Cortex of kidney (tissue), 1 donor: Measurements from ENCODE around the gene STT3B.
A peak's percentile ranks its signal among the peaks of the same experiment; 100 is the strongest.

Experiments used
- DNase-seq: peaks from one replicate; lab custom pipeline; 2025; lab: John Stamatoyannopoulos, UW

Gene STT3B

DNA sequence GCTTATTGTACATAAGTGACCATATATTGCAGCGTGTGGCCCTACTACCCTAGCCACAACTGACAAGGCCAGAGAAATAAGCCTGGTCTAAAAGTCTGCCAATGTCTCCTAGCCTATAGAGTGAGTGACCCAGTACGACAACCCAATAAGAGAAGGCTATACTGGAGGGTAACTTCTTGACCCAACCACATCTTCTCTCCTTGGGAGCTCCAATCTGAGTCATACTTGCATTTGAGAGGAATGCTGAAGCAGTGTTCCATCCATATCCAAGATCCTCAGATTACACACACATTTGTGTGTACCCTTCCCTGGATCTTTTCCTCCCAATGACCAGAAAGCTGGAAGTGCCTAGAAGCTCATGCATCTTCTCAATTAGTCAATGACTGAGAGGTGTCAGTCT lies 11.3 kb upstream of the STT3B start:
- DNase-seq = no peak

- no peak for DNase-seq
Measured at GRCh38 chr3:31522152-31522551, 10.6 kb upstream of the STT3B start.

GRCh38 chr3:31523543-31523942 lies 9.2 kb upstream of the STT3B start:
- DNase-seq = no peak

- no peak for DNase-seq
Measured at GRCh38 chr3:31525532-31525931, 7.2 kb upstream of the STT3B start.

DNA sequence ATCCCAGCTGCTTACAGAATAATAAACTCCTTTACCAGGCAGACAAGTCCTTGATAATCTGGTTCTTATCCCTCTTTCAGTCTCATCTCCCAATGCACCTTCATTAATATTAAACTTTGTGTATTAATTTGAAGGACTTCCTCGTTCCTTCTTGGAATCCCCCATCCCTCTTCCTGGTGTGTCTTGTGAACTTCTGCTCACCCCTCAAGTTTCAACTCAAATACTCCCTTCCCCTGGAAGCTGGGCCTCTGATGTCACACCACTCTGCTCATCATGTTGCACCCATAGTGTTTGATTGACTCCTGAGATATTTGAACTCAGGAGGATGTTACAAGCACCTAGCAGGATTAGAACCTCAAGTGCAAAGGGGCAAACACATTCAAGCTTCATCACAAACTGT lies 3.3 kb upstream of the STT3B start:
- DNase-seq = no peak

DNA sequence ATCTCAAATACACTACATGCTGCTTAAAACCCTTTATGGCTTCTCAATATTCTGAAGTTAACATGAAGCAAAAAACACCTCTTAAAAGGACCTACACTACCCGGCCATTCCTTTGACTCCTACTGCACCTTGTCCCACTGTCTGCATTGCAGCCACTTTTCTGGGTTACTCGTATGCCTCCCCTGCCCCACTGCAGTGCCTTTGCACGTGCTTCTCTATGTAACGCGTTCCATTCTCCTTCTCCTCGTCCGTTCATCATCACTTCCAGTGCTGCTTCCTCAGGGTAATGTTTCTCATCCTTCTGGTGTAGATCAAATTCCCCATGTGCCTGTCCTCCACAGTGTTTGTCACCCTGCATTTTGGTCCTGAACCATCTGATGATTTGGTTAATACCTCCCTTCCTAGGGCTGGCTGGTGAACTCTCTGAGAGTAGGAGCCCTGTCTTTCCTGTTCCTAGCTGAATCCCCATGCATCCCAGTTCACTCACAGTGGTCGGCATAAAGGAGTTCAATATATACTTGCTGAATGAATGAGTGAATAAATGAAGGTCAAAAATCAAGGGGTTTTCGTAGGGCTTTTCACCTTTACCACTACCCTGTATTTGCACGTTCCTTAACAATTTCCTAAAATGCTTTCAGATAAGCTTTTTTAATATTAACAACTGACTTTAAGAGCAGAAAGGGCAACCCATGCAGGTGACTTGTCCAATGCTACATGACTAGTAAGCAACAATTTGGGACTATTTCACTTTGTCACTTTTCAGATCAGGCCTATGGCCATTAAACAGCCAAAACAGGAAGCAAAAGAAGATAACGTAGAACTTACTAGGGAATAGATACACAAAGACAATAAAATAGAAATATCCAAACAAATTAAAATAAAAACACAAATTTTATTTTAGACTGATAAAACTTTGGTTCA lies 2.4 kb upstream of the STT3B start:
- no peak for DNase-seq

DNA sequence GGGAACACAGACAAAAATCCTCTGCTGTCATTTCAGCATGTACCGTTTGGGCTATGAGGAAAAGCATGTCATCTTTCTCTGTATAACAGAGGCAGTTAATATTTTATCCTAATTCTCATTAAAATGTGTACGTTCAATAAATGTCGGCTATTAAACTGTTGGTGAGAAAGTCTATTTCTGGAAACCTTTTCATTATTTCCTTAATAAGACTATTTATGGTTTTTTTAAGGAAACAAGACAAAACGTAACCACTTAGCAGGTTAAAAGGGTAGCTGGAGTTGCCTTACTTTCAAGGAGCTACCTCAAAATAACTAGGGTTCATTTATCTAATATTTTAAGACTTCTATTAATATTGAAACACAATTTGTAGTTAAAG lies 1.8 kb upstream of the STT3B start:
- DNase-seq = no peak

- no peak for DNase-seq
Measured at GRCh38 chr3:31531452-31531991, 1.2 kb upstream of the STT3B start.

GRCh38 chr3:31531992-31532586 lies 636 bp upstream of the STT3B start:
- DNase-seq = peak; percentile 87

- no peak for DNase-seq
Measured at GRCh38 chr3:31533169-31534064, 692 bp downstream of the STT3B start.

- DNase-seq = no peak
Measured at GRCh38 chr3:31534065-31534425, 1.3 kb downstream of the STT3B start.

DNA sequence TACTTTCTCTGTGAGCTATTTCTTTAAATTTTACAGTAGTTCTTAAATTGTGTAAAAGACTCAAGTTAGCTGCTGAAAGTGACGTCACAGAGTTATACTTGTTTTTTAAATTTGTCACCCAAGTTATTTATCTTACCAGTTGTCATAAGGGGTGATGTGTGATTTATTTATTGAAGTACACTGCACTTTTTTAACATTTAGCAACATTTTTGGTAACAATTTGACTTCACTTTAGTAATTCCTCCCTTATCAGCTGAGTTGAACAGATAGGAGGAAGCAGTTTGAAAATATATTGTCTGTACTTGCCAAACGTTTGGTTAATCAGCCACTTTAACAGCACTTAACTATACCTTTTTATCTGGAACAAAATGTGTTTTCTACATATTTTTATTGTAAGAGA lies 3.8 kb downstream of the STT3B start:
- no peak for DNase-seq

- DNase-seq = no peak
Measured at GRCh38 chr3:31538801-31539200, 6.1 kb downstream of the STT3B start.

DNA sequence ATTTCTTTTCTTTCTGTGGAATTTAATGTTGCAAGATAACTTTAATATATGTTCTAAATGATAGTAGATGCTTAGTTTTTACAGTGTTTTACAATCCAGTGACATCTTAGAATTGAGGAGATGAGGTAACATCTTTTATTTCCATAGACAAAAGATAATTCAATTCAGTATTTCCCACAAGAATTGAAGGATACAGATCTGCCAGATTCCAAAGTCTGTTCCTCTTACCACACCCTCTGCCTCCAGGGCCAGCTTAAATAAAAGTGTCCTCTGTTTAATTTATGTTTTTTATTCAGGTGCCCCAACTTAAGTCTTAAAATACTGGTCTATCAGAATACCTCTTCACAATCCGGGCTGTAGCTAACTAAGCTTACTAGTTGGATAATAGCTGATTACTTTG lies 6.5 kb downstream of the STT3B start:
- DNase-seq = no peak

DNA sequence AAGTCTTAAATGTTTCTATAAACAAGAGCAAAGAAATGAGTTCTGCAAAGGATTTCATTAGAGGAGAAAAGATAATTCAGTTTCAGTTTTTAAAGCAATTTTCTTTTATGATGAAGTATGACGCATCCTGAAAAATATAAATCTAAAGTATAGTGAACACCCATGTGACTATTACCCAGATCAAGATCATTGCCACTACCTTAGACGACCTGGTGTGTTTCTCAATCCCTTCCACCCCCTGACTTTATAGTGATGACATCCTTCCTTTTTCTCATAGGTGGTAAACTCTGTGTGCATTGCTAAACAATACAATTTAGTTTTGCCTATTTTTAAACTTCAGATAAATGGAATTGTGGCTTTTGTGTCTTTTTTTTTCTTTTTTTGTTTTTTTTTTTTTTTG lies 8.4 kb downstream of the STT3B start:
- no peak for DNase-seq

GRCh38 chr3:31542246-31542645 lies 9.5 kb downstream of the STT3B start:
- DNase-seq = no peak

DNA sequence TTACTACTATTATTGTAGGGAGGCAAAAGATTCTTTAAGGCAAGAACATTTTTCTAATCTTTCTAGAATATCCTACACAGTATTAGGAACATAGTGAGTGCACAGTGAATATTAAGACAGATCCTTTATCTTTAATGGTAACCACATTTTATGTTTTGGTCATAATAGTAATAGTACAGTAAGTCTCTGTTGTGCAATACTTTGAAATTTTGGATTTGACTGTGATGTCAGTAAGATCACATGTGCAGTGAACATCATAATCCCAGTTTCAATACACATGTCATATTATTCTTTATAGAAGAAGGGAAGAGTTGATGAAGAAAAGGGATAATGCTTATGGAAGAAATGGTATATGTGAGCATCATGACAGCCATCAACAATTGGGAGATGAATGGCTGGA lies 10.7 kb downstream of the STT3B start:
- no peak for DNase-seq

DNA sequence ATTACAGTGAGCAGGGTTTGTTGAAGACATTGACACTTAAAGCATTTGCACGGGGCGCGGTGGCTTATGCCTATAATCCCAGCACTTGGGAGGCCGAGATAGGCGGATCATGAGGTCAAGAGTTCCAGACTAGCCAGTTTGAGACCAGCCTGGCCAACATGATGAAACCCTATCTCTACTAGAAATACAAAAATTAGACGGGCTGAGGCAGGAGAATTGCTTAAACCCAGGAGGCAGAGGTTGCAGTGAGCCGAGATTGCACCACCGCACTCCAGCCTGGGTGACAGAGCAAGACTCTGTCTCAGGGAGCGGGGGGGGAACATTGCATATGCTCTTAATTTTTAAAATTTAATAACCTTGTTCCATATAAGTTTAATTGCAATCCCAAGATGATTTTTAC lies 11.9 kb downstream of the STT3B start:
- no peak for DNase-seq

GRCh38 chr3:31546162-31546561 lies 13.4 kb downstream of the STT3B start:
- DNase-seq = no peak

GRCh38 chr3:31546725-31547124 lies 14.0 kb downstream of the STT3B start:
- DNase-seq = no peak

DNA sequence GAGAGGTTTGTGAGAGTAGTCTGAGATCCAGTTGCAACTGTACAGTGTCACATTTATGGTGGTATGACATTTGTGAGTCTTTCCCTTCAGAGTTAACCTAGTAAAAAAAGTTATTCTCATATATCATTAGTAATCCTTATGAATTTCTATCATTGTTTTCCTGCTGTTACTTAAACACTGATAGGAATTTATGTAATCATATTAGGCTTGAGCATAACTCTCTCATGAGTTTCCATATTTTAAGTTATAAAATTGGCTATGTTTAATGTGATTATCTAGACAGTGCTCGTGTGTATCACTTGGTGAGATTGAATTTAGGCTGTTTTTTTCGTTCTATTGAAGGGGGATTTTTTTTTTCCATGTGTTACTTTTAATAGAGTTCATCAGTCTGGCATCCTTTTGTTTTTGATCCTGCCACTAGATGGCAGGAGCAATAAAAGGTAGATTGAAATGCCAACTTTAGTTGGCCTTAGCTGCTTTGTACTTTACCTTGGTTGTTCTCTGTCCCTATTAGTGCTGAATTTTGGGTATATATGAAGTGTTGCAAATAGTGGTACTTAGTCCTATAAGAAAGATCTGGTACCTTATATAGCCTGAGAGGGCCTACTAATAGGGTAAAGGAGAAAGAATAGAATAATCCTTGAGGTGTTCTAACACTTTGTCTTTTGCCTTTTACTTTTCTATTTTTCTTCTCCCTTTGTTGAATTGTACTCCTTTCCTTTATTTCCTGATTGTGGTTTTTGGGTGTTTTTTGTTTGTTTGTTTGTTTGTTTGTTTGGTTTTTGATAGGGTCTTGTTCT lies 17.9 kb downstream of the STT3B start:
- DNase-seq = no peak

- DNase-seq = no peak
Measured at GRCh38 chr3:31551646-31552045, 18.9 kb downstream of the STT3B start.
